Measurements from ENCODE around the gene CDH18. TPM values are rescaled to one million over a fixed set of nuclear protein-coding genes. Genes with fewer than 3 reads are reported as not detected.

CDH18 gene
- total RNA-seq, 1 donor from 2014 or later, result 17.5 TPM

- FAIRE-seq (no peak), DNase-seq (ENCODE audit: low spot score in 2 of 2) (no peak)
These were observed 234.4 kb downstream of the CDH18 start for GRCh38 chr5:19753579-19753978.

- FAIRE-seq, result no peak
- DNase-seq (ENCODE audit: low spot score in 2 of 2), result no peak
These were observed 236.7 kb downstream of the CDH18 start for GRCh38 chr5:19751326-19751725.

GRCh38 chr5:19745247-19745646, 242.8 kb downstream of the CDH18 start:
- FAIRE-seq (no peak), DNase-seq (ENCODE audit: low spot score in 2 of 2) (no peak)

- FAIRE-seq (no peak), DNase-seq (ENCODE audit: low spot score in 2 of 2) (no peak)
These were observed 248.3 kb downstream of the CDH18 start for GRCh38 chr5:19739671-19740070.

- FAIRE-seq (no peak), DNase-seq (ENCODE audit: low spot score in 2 of 2) (no peak)
These were observed 253.2 kb downstream of the CDH18 start for GRCh38 chr5:19734776-19735175.

DNA sequence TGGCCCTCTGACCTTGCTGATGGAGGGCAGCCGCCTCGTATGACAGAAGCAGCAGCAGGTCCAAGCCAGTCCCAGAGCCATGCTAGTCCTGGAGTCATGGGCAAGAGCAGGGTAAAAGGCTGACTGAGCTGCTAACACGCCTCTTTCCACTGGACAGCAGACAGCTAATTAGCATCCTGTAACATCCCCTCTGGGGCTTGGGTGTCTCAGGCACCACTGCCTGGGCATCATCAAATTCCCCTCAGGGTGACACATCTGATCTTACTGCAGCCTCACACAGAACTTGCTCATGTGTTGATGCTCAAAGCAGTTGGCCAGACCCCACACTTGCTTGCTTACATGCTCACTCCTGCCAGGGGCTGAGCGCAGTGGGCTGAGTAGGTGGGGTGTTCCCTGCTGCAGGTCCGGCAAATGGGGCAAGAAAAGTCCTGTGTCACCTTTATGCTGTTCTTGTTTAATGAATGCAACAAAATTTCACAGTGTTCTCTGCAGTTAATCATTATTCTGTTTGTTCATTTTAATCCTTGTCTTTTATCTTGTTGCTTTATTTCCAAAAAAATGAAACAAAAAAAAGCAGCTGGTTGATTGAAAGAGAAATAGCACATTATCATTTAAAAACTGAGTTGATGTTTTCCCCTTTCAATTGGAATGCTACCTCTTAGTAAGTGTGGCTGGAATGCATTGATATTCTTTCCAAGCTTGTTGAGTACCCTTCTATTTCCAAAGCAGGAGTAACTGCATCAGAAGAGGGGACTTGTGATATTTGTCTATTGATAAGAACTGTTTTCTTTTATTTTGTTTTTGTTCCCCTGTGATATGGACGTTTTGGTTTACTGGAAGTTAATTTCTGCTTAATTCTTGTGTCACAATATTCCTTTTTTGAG, 254.1 kb downstream of the CDH18 start:
- DNase-seq (ENCODE audit: low spot score in 2 of 2) (no peak), FAIRE-seq (no peak)

- DNase-seq (ENCODE audit: low spot score in 2 of 2) (no peak), FAIRE-seq (no peak)
These were observed 259.4 kb downstream of the CDH18 start for GRCh38 chr5:19728571-19728970.

GRCh38 chr5:19719109-19719508, 268.9 kb downstream of the CDH18 start:
- DNase-seq (ENCODE audit: low spot score in 2 of 2) (no peak), FAIRE-seq (no peak)

- no peak for FAIRE-seq
- DNase-seq (ENCODE audit: low spot score in 2 of 2), result no peak
These were observed 274.3 kb downstream of the CDH18 start for GRCh38 chr5:19713740-19714139.

GRCh38 chr5:19709403-19709802, 278.6 kb downstream of the CDH18 start:
- FAIRE-seq (no peak), DNase-seq (ENCODE audit: low spot score in 2 of 2) (no peak)

- DNase-seq (ENCODE audit: low spot score in 2 of 2), result no peak
- no peak for FAIRE-seq
These were observed 281.2 kb downstream of the CDH18 start for GRCh38 chr5:19706776-19707175.

DNA sequence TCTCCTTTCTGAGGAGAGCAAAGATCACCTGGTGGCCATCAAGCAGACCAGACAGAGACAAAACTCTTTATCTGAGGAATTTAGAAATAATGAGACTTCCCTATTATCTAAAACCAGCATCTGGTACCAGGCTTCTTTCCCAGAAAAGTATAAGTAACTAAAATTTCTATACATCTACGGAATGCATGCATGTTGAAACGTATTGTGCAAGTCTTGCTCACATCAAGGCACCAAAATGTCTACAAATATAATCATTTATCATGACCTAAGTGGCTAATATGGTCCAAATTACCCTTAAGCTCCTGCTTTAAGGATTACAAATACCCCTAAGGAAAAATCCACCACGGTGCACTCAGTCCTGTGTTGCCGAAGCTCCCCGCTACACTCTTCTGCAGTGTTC, 286.3 kb downstream of the CDH18 start:
- no peak for DNase-seq (ENCODE audit: low spot score in 2 of 2)
- no peak for FAIRE-seq

DNA sequence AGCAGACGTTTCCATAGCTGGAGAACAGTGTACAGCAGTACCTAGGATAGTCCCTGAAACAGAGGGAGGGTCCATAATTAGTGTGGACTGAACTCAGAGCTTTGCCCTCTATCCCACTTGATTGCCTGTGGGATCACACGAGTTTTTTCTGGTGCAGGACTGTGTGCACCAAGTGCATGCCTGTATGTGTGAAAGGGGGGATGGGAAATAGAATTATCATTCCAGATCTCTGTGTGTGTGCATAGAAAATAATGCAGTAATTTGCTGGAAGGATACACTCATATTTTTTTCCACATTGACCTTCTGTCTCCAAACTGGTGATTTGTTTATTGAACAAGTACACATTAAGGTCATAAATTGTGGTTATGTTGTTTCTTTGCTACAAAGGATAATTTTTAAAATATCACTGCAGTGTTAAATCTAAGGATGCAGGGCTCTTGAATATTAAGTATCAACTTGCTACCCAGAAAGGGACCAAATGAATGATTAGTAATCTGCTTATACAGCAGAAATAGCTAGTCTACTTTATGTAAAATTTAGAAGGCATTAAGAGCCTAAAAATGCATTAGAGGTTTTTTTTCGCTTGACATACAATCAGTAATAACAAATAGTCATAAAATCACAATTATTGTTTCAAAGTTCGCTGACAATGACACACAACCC, 292.9 kb downstream of the CDH18 start:
- FAIRE-seq (no peak), DNase-seq (ENCODE audit: low spot score in 2 of 2) (no peak)

DNA sequence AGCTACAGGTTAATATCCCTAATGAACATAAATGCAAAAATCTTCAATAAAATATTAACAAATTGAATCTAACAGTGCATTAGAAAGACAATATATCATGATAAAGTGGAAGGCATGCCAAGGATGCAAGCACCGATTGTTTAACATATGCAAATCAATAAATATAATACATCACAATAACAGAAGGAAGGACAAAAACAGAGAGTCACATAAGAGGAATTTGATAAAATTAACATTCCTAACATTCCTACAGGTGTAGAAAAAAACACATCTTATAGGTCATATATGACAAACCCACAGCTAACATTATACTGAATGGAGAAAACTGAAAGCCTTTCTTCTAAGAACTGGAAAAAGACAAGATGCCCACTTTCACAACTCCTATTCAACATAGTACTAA, 297.0 kb downstream of the CDH18 start:
- no peak for DNase-seq (ENCODE audit: low spot score in 2 of 2)
- FAIRE-seq, result no peak

- DNase-seq (ENCODE audit: low spot score in 2 of 2) (no peak), FAIRE-seq (no peak)
These were observed 302.5 kb downstream of the CDH18 start for GRCh38 chr5:19685473-19685872.

GRCh38 chr5:19676895-19677294, 311.1 kb downstream of the CDH18 start:
- FAIRE-seq, result no peak
- no peak for DNase-seq (ENCODE audit: low spot score in 2 of 2)

GRCh38 chr5:19660679-19661078, 327.3 kb downstream of the CDH18 start:
- FAIRE-seq (no peak), DNase-seq (ENCODE audit: low spot score in 2 of 2) (no peak)

- FAIRE-seq (no peak), DNase-seq (ENCODE audit: low spot score in 2 of 2) (no peak)
These were observed 332.4 kb downstream of the CDH18 start for GRCh38 chr5:19655627-19656026.

GRCh38 chr5:19638461-19638860, 349.5 kb downstream of the CDH18 start:
- FAIRE-seq (no peak), DNase-seq (ENCODE audit: low spot score in 2 of 2) (no peak)

DNA sequence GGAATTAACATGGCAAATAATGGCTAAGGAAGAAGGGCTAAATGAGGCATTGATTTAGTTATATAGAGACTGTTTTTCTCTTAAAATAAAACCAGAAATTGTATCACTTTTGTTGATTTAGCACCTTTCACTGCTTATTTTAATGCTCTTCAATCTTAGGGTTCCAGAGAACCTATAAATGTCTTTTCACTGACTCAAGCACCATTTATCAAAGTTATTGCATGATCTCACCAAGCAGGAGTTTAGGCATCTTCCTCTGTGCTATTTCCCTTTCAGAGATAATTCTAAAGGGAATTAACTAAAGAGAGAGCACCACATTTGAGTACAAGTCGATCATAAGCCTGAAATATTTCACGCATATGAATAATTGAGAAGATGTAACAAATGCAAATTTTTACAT, 357.1 kb downstream of the CDH18 start:
- FAIRE-seq (no peak), DNase-seq (ENCODE audit: low spot score in 2 of 2) (no peak)

DNA sequence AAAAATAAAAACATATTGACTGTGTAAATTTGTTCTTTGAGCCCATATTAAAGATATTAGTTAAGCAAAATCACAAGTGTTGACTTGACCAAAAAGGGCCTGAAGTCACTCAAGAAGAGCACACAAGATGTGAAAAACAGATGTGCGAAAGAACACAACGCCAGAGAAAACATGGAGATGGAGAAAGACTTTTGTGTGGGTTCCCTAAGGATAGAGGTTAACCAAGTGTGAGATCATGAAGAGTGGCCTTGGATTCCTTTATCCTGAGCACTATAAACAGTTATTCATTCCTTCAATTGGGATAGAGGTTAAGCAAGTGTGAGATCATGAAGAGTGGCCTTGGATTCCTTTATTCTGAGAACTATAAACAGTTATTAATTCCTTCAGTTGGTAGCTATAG, 361.8 kb downstream of the CDH18 start:
- no peak for DNase-seq (ENCODE audit: low spot score in 2 of 2)
- no peak for FAIRE-seq

DNA sequence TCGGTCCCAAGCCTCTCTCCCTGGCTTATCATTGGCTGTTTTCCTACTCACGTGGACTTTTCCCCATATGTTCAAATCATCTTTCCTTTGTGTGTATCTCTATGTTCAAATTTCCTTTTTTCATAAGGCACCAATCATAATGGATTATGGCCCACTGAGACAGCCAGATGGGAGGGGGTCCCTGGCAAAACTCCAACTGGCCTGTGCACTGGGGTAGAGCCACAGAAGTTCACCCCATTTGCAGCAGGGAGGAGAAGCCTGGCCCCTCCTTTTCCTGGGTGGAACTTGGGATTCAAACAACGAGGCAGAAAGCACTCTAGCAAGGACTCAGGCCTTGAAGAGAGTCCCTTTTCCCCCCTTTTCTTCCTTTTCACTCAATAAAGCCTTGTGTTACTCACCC, 362.4 kb downstream of the CDH18 start:
- FAIRE-seq, result no peak

More for the DNA sequence above, 362.4 kb downstream of the CDH18 start:
- DNase-seq (ENCODE audit: low spot score in 2 of 2), result no peak

Data from frontal cortex (tissue), 4 donors.